ENCODE data around the gene LPAR1.

Gene LPAR1

GRCh38 chr9:111068771-111069170 is 30.5 kb upstream of the LPAR1 start:
- Histone ChIP-seq H3K27ac (peak overlapping the region in 1 of 2 donors; percentile 66), H3K4me3 (no peak overlapping the region)
- DNase-seq (ENCODE audit: low spot score) = no peak
- TF ChIP-seq, protein P1, sequence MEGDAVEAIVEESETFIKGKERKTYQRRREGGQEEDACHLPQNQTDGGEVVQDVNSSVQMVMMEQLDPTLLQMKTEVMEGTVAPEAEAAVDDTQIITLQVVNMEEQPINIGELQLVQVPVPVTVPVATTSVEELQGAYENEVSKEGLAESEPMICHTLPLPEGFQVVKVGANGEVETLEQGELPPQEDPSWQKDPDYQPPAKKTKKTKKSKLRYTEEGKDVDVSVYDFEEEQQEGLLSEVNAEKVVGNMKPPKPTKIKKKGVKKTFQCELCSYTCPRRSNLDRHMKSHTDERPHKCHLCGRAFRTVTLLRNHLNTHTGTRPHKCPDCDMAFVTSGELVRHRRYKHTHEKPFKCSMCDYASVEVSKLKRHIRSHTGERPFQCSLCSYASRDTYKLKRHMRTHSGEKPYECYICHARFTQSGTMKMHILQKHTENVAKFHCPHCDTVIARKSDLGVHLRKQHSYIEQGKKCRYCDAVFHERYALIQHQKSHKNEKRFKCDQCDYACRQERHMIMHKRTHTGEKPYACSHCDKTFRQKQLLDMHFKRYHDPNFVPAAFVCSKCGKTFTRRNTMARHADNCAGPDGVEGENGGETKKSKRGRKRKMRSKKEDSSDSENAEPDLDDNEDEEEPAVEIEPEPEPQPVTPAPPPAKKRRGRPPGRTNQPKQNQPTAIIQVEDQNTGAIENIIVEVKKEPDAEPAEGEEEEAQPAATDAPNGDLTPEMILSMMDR (IDR thresholded peaks at IDR 0.05) = no peak

DNA sequence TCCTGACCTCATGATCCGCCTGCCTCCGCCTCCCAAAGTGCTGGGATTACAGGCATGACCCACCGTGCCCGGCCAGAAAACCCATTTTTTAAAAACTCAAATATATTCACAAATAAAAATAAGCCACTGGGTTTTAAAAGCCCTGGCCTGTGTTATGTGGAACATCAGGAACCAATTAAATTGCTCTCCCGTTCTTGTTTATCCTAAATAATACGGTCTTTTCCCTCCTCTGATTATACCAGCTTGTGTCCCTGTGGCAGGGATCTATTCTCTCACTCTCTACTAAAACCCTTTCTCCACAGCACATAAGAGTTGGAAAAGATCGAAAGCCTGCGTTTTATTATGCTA is 30.1 kb upstream of the LPAR1 start:
- no peak for DNase-seq (ENCODE audit: low spot score)
- H3K27ac ChIP-seq = peak overlapping the region in 1 of 2 donors; percentile 66
- TF ChIP-seq, protein P1 (IDR thresholded peaks at IDR 0.05) = no peak
- H3K4me3 ChIP-seq = no peak overlapping the region

- DNase-seq (ENCODE audit: low spot score) = no peak
- TF ChIP-seq, protein P1 (IDR thresholded peaks at IDR 0.05) = no peak
- Histone ChIP-seq H3K4me3 (no peak overlapping the region), H3K27ac (no peak overlapping the region)
Measured at GRCh38 chr9:111066468-111066867, 28.2 kb upstream of the LPAR1 start.

DNA sequence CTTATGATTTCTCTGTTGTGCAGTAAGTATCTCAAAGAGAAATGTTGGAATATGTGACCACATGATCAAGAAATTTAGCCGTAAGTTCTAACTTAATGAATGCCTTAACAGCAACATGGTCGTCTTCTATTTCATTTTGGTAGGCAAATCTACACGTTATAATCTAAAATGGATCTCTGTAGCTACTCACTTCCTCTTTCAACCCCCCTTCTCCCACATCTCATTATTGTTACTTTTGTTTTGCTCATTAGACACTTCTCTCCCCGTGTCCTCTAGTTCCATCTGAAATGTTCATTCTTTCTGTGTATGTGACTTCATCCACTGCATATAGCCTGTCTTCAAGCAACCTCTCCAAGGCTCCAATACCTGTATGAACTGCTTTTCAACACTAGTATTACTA is 27.1 kb upstream of the LPAR1 start:
- H3K27ac ChIP-seq = no peak overlapping the region
- TF ChIP-seq, protein P1 (IDR thresholded peaks at IDR 0.05) = no peak
- no peak overlapping the region for H3K4me3 ChIP-seq
- DNase-seq (ENCODE audit: low spot score) = no peak

GRCh38 chr9:111064160-111064837 is 26.0 kb upstream of the LPAR1 start:
- Histone ChIP-seq H3K27ac (no peak overlapping the region), H3K4me3 (no peak overlapping the region)
- no peak for DNase-seq (ENCODE audit: low spot score)
- TF ChIP-seq, protein P1 (IDR thresholded peaks at IDR 0.05) = no peak

GRCh38 chr9:111063332-111063731 is 25.1 kb upstream of the LPAR1 start:
- TF ChIP-seq, protein P1 (IDR thresholded peaks at IDR 0.05) = no peak
- no peak for DNase-seq (ENCODE audit: low spot score)
- no peak overlapping the region for H3K4me3 ChIP-seq
- no peak overlapping the region for H3K27ac ChIP-seq

DNA sequence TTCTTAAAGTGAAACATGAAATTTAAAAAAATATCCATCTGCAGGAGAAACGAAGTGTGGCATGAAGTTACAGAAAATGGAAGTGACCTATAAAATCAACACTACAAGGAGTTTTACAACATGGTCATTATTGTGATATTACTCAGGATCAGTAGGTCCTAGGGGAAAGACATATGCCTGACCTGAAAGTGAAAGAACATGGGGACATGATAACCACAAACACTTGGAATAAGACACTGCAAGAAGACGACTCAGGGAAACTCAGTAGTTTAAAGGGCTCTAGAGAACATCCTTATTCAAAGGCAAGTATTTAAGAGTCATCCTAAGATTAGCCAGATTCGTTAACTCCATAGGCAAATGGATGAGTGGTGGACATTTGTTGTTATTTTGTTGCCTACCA is 19.9 kb upstream of the LPAR1 start:
- no peak for DNase-seq (ENCODE audit: low spot score)
- TF ChIP-seq, protein P1 (IDR thresholded peaks at IDR 0.05) = no peak
- Histone ChIP-seq H3K4me3 (no peak overlapping the region), H3K27ac (no peak overlapping the region)

All from coronary artery (tissue), 2 donors.